RPMI8226 (cell line): Measurements from ENCODE around the gene MON2.
"Not testable (repeated sequence)": the region's sequence is repeated elsewhere in the genome, so short reads cannot be mapped to it uniquely, and the experiment has no call there.

Source experiments
- DNase-seq: peaks from one replicate; pipeline ENCODE4 v3.0.0-alpha.2; 2015

The MON2 gene, protein sequence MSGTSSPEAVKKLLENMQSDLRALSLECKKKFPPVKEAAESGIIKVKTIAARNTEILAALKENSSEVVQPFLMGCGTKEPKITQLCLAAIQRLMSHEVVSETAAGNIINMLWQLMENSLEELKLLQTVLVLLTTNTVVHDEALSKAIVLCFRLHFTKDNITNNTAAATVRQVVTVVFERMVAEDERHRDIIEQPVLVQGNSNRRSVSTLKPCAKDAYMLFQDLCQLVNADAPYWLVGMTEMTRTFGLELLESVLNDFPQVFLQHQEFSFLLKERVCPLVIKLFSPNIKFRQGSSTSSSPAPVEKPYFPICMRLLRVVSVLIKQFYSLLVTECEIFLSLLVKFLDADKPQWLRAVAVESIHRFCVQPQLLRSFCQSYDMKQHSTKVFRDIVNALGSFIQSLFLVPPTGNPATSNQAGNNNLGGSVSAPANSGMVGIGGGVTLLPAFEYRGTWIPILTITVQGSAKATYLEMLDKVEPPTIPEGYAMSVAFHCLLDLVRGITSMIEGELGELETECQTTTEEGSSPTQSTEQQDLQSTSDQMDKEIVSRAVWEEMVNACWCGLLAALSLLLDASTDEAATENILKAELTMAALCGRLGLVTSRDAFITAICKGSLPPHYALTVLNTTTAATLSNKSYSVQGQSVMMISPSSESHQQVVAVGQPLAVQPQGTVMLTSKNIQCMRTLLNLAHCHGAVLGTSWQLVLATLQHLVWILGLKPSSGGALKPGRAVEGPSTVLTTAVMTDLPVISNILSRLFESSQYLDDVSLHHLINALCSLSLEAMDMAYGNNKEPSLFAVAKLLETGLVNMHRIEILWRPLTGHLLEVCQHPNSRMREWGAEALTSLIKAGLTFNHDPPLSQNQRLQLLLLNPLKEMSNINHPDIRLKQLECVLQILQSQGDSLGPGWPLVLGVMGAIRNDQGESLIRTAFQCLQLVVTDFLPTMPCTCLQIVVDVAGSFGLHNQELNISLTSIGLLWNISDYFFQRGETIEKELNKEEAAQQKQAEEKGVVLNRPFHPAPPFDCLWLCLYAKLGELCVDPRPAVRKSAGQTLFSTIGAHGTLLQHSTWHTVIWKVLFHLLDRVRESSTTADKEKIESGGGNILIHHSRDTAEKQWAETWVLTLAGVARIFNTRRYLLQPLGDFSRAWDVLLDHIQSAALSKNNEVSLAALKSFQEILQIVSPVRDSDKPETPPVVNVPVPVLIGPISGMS (N-terminal part only)

DNA sequence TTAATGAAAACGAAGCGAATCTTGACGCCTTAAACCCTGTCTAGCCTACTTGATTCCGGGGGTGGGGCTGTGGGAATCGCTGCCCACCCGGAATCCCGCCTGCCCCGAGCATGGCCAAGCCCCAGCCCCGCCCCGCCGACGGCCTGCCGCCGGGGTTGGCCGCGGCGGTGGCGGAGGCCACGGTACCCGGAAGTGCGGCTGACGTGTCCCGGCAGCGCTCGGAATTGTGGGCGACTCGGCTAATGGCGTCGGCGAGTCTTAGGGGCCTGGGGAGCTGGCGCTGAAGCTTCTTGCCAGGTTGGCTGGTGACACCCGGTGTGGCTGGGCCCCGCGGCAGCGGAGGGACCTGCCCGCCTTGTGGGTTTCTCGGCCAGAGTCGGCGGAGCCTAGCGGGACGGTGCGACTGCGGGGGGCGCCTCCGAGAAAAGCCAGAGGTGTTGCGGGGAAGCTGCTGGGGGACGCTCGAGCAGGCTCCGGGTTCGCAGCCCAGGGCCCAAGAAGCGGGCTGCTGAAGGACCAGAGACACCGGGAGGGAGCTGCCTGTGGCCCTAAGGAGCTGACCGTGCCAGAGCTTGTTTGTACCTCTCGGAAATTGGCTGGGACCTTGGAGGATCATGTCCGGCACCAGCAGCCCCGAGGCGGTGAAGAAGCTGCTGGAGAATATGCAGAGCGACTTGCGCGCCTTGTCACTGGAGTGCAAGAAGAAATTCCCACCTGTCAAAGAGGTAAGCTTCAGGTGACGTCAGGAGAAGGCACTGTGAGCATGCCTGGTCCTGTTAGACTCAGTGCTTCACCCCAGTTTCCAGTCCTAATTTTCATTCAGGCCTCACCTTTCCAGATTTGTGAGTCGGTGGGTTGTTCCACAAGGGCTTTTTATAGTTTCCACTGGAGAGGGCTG, at the start of gene MON2:
TSS of gene MON2 (plus strand) at position 233 of the 898 bp plus-strand sequence. CDS start at position 615, 382 bp downstream.
- DNase-seq = peak; percentile 91

DNA sequence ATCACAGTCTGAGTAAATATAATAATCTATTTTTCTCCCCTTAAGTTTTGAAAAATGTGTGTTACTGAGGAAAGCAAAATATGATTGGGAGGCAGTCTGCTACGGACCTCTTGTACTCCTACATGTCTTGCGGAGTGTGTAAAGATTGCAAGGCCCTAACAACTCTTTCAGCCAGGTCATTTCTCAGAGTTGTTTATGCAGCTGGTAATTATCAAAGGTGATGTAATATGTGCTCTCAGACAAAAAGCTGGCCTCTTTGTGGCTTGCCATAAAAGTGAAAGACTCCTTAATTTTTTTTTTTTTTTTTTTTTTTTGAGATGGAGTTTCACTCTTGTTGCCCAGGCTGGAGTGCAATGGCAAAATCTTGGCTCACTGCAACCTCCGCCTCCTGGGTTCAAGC, 40.5 kb upstream of the MON2 start:
- DNase-seq = no peak

DNA sequence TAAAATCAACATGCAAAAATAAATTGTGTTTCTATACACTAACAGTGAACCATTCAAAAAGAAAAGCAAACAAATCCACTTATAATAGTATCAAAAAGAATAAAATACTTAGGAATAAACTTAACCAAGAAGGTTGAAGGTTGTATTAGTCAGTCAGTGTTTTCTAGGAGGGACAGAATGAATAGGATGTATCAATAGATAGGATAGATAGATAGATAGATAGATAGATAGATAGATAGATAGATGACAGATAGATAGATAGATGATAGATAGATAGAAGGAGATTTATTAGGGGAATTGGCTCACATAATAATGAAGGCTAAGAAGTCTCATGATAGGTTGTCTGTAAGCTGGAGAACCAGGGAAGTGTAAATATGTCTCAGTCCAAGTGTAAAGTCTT, 37.2 kb upstream of the MON2 start:
- no peak for DNase-seq

DNA sequence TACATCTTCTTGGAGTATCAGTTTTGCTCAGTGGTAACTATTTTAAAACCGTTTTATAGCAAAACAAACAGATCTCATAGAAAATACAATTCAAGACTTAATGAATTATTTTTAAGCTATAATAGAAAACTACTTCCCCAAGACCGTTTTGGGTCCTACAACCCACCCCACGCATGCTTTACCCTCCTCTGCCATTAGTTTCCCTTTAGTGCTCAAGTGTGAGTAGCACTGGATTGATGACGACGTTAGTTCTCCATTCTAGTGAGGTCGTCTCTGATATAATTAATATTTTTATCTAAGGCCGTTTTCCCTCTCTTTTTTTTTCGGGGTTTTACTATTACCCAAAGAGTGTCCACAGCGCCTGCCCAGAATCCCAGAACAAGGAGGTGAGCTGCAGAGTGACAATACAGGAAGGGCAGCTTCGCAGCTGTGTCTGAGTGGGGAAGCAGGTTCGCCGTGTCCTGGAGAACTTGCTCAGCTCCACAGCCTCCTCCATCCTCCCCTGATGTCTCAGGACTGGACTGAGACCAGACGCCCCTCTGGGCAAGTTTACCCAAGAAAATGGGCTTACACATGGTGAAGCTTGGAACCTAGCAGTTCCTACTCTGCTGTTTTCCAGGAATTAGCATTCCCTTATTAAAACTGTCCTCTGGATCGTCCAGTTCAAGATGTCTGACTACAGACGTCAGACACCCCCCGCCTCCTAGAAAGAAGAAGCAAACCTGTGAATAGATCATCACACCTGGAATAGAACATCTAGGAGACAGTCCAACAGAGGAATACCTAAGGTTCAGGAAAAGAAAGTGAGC, 31.9 kb upstream of the MON2 start:
- DNase-seq = peak; percentile 4

DNA sequence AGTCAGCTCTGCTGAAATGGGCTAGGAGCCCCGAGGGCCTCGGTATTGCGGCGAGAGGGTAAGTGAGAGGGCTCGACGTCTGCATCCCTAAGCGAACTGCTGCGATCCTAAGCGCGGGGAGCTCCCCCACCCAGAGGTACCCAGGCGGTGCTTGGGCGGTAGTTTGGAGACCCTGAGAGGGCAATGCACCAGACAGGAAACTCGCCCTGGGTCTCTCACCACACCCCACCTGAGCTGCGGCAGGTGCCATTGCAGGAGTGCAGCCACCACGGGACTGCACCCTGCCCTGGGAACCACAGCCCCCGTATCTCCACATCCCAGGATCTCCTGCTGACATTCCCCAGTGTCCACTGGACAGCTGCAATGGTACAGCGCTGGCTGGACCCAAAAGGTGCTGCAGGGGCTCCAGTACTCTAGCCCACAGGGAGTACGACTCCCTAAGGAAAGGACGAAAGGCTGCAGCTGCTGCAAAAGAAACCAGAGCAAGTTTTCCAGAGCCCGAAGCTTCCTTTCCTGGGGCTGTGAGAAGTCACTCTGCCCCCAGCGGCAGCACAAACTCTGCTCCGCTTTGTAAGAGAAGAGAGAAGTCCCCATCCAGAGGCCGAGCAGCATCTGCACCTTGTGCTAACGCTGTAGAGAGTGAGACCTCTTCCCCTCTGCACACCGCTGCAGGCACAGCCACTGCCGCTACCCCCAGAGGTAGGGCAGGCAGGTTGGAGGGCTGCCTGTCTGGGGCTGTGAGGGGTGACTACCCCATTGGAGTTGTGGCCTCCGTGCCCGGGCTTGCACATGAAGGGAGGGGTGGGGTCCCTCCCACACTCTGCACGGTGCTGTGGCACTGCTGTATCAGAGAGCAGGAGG, 31.1 kb upstream of the MON2 start:
- DNase-seq = peak; percentile 69

DNA sequence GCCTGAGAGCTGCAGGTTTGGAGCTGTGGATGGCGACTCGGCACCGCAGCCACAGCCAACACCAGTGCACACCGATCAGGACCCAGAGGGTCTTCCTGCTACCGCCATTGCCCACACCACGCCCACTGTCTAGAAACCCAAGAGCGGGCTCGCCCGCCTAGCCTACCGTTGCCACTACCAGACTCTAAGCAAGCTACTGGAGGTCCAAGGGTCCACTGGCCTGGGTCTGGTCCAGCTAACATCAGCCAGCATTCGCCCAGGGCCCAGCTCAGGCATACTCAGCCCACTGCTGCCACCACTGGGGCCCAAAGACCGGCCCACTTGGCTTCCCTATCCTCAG, 30.5 kb upstream of the MON2 start:
- DNase-seq = no peak

DNA sequence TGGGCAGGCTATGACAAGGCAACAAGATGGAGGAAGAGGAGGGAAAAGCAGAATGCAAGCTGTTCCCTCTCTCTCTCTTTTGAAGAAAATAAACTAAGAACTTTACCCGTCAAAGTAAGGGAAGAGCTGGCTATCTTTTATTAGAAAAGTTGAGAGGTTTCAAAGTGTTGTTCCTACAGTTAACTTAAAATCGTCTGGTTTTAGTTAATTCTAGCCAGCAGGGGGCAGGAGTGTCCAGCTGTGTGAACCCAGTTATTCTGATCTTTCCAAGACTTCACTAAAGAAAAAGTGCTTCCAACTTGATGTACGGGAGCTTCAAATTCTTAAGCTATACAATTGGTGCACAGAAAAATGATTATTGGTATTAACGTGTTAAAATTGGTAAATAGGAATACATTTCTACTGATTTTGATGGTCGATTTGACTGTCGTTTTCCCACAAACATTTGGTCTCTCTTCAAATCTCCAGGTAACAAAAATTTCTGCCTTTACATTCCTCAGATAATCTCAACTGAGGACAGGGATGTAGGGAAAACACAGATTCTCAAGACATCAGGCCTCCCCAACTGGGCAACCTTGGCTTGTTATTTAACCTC, 28.4 kb upstream of the MON2 start:
- peak; percentile 71 for DNase-seq

DNA sequence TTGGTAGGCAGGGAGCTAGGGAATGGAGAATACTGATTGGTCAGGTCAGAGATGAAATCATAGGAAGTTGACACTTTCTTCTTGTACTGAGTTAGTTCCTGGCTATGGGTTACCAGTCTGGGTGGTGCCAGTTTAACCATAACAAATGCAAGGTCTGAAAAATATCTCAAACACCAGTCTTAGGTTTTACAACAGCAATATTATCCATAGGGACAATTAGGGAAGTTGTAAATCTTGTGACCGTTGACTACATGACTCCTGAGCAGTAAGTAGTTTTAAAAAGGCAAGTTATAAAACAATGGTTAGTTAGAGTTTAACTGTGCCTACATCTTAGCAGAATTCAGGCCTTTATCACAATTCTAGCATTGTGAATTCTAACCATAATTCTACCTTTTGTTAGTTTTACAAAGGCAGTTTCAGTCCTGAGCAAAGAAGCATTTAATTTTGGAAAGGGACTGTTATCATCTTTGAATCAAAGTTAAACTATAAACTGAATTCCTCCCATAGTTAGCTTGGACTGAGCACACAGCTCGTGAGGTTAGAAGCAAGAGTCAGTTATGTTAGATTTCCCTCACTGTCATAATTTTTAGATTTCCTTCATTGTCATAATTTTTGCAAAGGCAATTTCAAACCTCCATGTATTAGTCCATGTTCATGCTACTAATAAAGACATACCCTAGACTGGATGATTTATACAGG, 19.7 kb upstream of the MON2 start:
- DNase-seq = no peak

DNA sequence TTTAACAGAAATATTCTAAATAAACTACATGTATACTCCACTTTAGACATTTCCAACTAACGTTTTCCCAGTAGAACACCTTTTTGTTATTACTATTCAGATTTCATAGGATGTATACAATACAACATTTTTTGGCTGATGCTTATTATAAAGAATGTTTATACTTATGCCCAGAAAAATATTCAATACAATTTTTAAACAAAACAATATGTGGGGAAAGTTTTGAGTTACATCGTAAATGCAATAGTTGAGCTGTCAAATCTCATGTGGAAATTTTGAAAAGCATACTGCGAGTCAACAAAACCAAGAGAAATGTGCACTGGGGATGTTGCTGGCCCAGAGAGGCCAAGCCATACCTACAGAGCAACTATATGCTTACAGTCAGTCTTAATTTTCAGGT, 18.2 kb upstream of the MON2 start:
- DNase-seq = no peak

DNA sequence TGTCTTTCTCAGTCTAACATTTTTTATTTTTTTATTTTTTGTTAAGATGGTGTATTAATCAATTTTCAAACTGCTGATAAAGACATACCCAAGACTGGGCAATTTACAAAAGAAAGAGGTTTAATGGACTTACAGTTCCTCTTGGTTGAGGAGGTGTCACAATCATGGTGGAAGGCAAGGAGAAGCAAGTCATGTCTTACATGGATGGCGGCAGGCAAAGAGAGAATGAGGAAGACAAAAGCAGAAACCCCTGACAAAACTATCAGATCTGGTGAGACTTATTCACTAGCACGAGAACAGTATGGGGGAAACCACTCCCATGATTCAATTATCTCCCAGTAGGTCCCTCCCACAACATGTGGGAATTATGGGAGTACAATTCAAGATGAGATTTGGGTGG, 11.2 kb upstream of the MON2 start:
- not testable (repeated sequence) for DNase-seq

DNA sequence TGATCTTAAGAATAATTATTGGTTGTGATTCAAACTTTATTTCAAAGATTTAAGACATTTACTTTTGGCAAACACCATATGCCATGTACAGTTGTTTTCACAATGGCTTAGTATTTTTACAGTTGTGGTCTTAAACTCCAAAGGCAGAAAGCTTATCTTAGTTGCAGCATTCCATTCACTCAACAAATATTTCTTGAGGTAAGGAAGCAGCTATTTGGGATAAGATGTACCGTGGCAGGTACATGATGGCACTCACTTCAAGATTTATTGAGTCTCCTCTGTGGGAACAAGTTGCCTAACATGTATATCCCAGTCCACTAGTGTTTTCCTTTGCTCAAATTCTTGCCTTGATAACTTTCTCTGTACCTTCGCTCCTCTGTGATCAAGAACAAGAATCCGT, 8.0 kb upstream of the MON2 start:
- no peak for DNase-seq

DNA sequence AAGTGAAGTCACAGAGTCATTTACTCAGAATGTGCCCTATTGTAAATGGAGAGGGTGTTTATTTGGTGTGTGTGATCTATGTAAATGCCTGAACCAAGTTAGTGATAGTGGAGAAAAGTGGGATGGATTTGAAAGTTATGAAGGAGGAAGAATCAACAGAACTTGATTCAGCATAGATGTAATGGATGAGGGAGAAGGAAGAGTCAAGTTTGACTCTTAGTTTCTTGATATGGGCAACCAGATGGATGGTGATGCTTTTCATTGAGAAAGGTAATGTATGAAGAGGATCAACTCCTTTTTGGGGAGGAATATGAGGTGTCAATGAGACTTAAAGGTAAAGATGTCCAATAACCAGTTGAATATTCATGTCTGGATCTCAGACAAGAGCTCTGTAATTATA, 6.7 kb upstream of the MON2 start:
- DNase-seq = no peak

DNA sequence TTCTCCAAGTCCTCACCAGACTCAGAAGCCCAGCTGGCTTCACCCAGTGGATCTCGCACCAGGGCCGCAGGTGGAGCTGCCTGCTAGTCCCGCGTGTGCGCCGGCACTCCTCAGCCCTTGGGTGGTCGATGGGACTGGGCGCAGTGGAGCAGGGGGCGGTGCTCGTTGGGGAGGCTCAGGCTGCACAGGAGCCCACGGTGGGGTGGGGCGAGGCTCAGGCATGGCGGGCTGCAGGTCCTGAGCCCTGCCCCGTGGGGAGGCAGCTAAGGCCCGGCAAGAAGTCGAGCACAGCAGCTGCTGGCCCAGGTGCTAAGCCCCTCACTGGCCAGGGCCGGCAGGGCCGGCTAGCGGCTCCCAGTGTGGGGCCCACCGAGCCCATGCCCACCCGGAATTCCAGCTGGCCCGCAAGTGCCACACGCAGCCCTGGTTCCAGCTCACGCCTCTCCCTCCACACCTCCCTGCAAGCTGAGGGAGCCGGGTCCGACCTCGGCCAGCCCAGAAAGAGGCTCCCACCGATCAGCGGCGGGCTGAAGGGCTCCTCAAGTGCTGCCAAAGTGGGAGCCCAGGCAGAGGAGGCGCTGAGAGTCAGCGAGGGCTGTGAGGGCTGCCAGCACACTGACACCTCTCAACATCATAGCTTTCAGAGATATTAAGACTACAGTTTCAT, 5.3 kb upstream of the MON2 start:
- not testable (repeated sequence) for DNase-seq

DNA sequence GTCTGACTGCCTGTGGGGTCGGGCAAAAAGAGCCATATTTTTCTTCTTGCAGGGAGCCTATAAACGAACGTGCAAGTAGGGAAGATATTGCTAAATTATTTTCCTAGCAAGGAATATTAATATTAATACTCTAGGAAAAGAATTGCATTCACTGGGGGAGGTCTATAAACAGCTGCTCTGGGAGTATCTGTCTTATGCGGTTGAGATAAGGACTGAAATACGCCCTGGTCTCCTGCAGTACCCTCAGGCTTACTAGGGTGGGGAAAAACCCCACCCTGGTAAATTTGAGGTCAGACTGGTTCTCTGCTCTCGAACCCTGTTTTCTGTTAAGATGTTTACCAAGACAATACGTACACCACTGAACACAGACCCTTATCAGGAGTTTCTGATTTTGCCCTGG, 3.4 kb upstream of the MON2 start:
- not testable (repeated sequence) for DNase-seq

DNA sequence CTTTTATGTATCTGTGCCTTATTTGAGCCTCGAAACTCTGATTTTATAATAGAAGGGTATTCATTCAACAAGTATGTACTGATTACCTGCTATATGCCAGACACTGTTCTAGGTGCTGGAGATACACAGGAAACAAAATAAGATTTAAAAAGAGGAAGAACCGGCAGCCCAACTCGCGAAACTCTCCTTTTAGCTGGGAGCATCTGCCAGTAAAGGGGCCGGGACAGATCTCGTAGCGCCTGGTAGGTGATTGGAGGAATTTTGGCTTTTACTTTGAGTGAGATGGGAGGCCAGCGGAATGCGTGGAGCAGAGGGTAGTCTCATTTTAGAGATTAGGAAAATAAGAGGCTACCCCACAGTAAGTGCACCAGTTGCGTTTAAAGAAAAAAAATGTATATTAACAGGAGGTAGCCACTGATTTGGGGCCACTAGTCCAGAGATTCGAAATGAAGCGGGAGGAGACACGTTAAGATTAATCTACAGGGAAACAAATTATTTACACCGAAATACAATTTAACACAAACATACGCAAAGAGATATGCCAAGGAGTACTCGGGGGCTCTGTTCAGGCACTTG, 520 bp upstream of the MON2 start:
- peak; percentile 66 for DNase-seq

DNA sequence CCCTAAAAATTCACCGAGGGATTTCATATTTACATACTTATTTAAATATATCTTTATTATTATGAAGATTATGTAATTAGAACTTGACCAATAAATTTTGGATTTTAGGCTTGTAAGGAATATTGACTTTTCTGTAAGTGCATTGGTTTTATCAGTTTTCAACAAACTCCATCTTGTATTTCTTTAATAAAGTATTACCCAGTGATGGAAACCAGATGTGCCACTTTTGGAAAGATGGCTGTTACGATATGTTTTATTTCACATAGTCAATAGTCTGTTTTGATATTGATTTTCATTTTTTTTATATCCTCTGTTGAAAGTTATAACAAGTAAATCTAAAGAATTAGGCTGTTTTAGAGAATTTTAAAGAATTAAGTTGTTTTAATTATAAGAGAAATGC, 1.8 kb downstream of the MON2 start:
- no peak for DNase-seq

DNA sequence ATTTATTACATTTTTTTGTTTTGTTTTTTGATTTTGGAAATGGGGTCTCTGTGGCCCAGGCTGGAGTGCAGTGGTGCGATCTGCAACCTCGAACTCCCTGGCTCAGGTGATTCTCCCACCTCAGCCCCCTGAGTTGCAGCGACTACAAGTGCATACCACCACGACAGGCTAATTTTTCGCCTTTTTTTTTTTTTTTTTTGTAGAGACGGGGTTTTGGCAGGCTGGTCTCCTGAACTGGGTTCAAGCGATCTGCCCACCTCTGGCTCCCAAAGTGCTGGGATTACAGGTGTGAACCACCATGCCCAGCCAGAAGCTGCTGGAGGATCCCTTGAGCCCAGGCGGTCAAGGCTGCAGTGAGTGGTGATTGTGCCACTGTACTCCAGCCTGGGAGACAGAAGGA, 2.3 kb downstream of the MON2 start:
- no peak for DNase-seq

DNA sequence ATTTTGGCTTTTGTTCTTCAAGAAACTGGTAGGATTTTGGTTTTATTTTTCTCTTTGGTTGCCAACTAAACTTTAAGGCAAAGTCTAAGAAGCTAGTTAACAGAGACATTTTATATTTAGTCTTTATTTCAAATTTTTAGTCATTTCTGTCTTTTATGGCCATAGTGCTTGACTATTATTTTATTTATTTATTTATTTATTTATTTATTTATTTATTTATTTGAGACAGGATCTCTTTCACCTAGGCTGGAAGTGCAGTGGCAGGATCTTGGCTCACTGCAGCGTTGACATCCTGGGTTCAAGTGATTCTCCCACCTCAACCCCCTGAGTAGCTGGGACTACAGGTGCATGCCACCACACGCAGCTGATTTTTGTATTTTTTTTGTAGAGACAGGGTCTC, 3.1 kb downstream of the MON2 start:
- no peak for DNase-seq

DNA sequence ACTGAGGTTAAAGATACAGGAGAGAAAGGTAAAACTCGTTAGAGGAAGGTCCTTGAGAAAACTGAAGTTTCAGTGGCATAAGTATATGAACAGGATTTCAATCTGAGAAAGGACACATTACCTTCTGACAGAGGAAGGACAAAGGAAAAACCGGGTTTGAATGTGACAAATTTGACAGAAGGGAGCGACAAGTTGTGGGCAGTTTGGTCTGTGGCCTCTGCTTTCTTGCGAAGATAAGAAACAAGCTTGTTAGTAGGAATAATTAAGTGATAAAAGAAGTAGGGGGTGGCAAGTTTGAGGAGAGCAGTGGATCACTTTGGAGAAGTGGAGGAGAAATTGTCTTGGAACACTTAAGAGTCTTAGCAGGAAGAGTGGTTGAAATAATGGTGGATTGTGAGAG, 5.1 kb downstream of the MON2 start:
- no peak for DNase-seq
